Measurements from ENCODE around the gene SHKBP1. TPM values are rescaled to one million over a fixed set of nuclear protein-coding genes. Genes with fewer than 3 reads are reported as not detected.
A peak's percentile ranks its signal among the peaks of the same experiment; 100 is the strongest.

SHKBP1 gene
- polyA plus RNA-seq, 4 donors: 27.0 to 70.3 (median 60.4) TPM

DNA sequence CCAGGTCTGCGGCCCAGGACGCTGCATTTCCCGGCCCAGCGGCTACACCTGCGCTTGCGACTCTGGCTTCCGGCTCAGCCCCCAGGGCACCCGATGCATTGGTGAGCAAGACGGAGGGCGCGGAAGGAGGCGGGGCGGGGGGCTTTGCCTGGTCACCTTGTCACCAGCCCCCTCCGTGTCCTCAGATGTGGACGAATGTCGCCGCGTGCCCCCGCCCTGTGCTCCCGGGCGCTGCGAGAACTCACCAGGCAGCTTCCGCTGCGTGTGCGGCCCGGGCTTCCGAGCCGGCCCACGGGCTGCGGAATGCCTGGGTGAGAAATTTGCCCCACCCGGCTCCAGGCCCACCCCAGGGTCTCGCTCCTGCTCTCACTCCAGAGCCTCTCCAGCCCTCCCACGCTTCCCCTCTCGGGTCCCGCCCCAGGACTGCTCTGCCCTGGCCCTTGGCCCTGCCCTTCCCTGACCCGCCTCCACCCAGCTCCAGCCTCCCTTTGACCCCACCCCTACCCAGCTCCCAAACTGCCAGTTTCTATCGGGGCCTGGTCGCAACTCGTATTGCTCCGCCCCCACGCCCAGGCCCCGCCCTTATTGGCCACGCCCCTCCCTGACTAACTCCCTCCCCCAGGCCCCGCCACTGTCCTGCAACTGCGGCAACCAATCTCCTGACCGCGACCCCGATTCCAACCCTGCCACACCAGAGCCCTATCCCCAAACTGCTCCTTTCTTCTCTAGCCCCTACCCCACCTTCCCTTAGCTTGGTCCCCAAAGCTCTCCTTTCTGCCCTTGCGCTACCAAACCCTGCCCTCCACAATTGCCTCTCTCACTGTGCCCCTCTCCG lies 33.1 kb downstream of the SHKBP1 start:
- DNase-seq (peak; percentile 91 to 96), FAIRE-seq (no peak)
- Histone ChIP-seq H3K4me1 (ENCODE audit: control insufficient read depth in 3 of 3, insufficient read depth in 2 of 3, low read depth in 1 of 3, low read length in 2 of 3) (peaks cover 5 to 64% (median 6%) of the 10 kb centered on the region in 3 donors), H3K27ac (ENCODE audit: low read depth in 1 of 3, low read length in 2 of 3) (peak overlapping the region; percentile 39 to 90 (median 86)), H3K36me3 (ENCODE audit: control insufficient read depth in 3 of 3, insufficient read depth in 2 of 3, low read depth in 1 of 3, low read length in 3 of 3) (peaks cover 0 to 41% (median 0%) of the 10 kb centered on the region in 3 donors), H3K27me3 (ENCODE audit: control insufficient read depth in 3 of 3, insufficient read depth in 3 of 3, low read length in 3 of 3) (peaks cover 0 to 17% (median 0%) of the 10 kb centered on the region in 3 donors), H3K9me3 (ENCODE audit: control insufficient read depth in 2 of 2, insufficient read depth in 1 of 2, low read depth in 1 of 2, low read length in 1 of 2) (peaks cover 0 to 11% of the 10 kb centered on the region in 2 donors), H3K4me3 (ENCODE audit: low read depth in 1 of 3, low read length in 3 of 3) (peak overlapping the region; percentile 38 to 60 (median 50))
- WGBS, 3 donors: 3 to 20% (median 4%) methylated on average over 33 to 50 of the region's 50 CpGs

DNA sequence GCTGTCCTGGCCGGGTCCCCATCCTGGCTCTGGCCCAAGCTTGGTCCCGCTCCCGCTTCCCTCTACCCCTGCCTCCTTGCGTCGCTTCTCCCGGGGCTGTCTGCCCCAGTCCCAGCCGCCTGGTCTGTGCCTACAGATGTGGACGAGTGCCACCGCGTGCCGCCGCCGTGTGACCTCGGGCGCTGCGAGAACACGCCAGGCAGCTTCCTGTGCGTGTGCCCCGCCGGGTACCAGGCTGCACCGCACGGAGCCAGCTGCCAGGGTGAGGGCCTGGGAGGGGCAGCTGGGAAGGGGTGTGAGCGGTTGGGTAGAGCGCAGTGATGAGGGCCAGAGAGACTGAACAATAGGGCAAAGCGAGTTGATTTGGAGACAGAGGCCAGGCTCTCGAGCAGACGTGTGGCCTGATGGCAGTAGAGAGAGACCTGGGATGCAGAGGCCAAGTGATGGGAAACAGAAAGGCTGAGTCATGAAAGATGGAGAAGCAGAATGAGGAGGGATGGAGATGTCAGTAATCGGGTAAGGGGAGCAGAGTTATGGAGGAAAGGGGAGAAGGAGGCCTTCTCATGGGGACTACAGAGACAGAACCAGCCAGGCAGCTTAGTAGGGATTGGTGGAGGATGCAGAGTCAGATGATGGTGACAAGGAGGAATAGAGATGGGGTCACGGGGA lies 33.9 kb downstream of the SHKBP1 start:
- Histone ChIP-seq H3K4me3 (ENCODE audit: low read depth in 1 of 3, low read length in 3 of 3) (peak overlapping the region in 2 of 3 donors; percentile 0 to 6), H3K27me3 (ENCODE audit: control insufficient read depth in 3 of 3, insufficient read depth in 3 of 3, low read length in 3 of 3) (peaks cover 0 to 17% (median 0%) of the 10 kb centered on the region in 3 donors), H3K4me1 (ENCODE audit: control insufficient read depth in 3 of 3, insufficient read depth in 2 of 3, low read depth in 1 of 3, low read length in 2 of 3) (peaks cover 2 to 58% (median 4%) of the 10 kb centered on the region in 3 donors), H3K36me3 (ENCODE audit: control insufficient read depth in 3 of 3, insufficient read depth in 2 of 3, low read depth in 1 of 3, low read length in 3 of 3) (peaks cover 0 to 44% (median 0%) of the 10 kb centered on the region in 3 donors), H3K27ac (ENCODE audit: low read depth in 1 of 3, low read length in 2 of 3) (peak overlapping the region; percentile 29 to 90 (median 86)), H3K9me3 (ENCODE audit: control insufficient read depth in 2 of 2, insufficient read depth in 1 of 2, low read depth in 1 of 2, low read length in 1 of 2) (peaks cover 0 to 11% of the 10 kb centered on the region in 2 donors)
- DNase-seq (peak in 1 of 2 donors; percentile 65), FAIRE-seq (no peak)
- WGBS, 3 donors: 7 to 30% (median 10%) methylated on average over 29 of the region's 29 CpGs

DNA sequence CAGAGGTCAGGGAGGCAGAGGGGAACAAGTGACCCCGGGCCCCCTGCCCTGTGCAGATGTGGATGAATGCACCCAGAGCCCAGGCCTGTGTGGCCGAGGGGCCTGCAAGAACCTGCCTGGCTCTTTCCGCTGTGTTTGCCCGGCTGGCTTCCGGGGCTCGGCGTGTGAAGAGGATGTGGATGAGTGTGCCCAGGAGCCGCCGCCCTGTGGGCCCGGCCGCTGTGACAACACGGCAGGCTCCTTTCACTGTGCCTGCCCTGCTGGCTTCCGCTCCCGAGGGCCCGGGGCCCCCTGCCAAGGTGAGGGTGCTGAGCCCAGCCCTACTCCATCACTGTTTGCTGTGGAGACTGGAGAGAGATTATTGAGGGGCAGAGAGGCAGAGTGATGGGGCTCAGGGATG lies 34.4 kb downstream of the SHKBP1 start:
- peak overlapping the region in 2 of 3 donors; percentile 86 to 90 for H3K27ac ChIP-seq (ENCODE audit: low read depth in 1 of 3, low read length in 2 of 3)

DNA sequence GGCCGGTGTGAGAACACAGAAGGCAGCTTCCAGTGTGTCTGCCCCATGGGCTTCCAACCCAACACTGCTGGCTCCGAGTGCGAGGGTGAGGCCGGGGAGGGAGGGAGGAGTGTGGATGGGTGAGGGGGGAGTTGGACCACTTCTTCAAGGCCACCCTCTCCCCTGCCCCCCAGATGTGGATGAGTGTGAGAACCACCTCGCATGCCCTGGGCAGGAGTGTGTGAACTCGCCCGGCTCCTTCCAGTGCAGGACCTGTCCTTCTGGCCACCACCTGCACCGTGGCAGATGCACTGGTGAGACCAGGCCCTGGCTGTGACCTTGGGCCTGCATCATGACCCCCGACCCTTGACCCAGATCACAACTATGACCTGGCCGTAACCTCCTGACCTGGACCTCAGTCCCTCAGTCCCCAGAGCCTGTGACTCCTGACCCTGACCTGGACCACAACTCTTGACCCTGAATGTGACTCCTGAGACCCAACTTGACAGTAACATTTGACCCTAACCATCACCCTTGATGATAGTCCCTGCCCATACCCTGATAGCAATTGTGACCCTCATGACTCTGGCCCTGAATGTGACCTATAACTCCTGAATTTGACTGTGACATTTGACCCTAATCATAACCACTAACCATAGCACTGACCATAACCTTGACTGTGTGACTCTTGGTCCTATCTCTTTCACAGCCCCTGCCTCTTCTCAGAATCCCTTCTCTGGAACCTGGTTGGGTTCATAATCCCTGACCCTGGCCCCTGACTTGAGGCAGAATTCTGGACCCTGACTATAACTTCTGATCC lies 35.4 kb downstream of the SHKBP1 start:
- Histone ChIP-seq H3K4me1 (ENCODE audit: control insufficient read depth in 3 of 3, insufficient read depth in 2 of 3, low read depth in 1 of 3, low read length in 2 of 3) (peaks cover 2 to 45% (median 4%) of the 10 kb centered on the region in 3 donors), H3K27ac (ENCODE audit: low read depth in 1 of 3, low read length in 2 of 3) (no peak overlapping the region), H3K4me3 (ENCODE audit: low read depth in 1 of 3, low read length in 3 of 3) (no peak overlapping the region), H3K36me3 (ENCODE audit: control insufficient read depth in 3 of 3, insufficient read depth in 2 of 3, low read depth in 1 of 3, low read length in 3 of 3) (peaks cover 0 to 53% (median 0%) of the 10 kb centered on the region in 3 donors), H3K27me3 (ENCODE audit: control insufficient read depth in 3 of 3, insufficient read depth in 3 of 3, low read length in 3 of 3) (peaks cover 0 to 17% (median 0%) of the 10 kb centered on the region in 3 donors), H3K9me3 (ENCODE audit: control insufficient read depth in 2 of 2, insufficient read depth in 1 of 2, low read depth in 1 of 2, low read length in 1 of 2) (peaks cover 0 to 7% of the 10 kb centered on the region in 2 donors)
- DNase-seq: no peak
- WGBS, 3 donors: 82 to 92% (median 84%) methylated on average over 9 to 10 of the region's 10 CpGs
- FAIRE-seq: no peak

More for the DNA sequence above, 34.4 kb downstream of the SHKBP1 start:
- Histone ChIP-seq H3K9me3 (ENCODE audit: control insufficient read depth in 2 of 2, insufficient read depth in 1 of 2, low read depth in 1 of 2, low read length in 1 of 2) (peaks cover 0 to 11% of the 10 kb centered on the region in 2 donors), H3K27me3 (ENCODE audit: control insufficient read depth in 3 of 3, insufficient read depth in 3 of 3, low read length in 3 of 3) (peaks cover 0 to 17% (median 0%) of the 10 kb centered on the region in 3 donors), H3K36me3 (ENCODE audit: control insufficient read depth in 3 of 3, insufficient read depth in 2 of 3, low read depth in 1 of 3, low read length in 3 of 3) (peaks cover 0 to 44% (median 0%) of the 10 kb centered on the region in 3 donors), H3K4me1 (ENCODE audit: control insufficient read depth in 3 of 3, insufficient read depth in 2 of 3, low read depth in 1 of 3, low read length in 2 of 3) (peaks cover 2 to 52% (median 4%) of the 10 kb centered on the region in 3 donors), H3K4me3 (ENCODE audit: low read depth in 1 of 3, low read length in 3 of 3) (no peak overlapping the region)
- no peak for FAIRE-seq
- WGBS, 3 donors: 65 to 77% (median 76%) methylated on average over 14 to 15 of the region's 15 CpGs
- DNase-seq: peak in 1 of 2 donors; percentile 22

DNA sequence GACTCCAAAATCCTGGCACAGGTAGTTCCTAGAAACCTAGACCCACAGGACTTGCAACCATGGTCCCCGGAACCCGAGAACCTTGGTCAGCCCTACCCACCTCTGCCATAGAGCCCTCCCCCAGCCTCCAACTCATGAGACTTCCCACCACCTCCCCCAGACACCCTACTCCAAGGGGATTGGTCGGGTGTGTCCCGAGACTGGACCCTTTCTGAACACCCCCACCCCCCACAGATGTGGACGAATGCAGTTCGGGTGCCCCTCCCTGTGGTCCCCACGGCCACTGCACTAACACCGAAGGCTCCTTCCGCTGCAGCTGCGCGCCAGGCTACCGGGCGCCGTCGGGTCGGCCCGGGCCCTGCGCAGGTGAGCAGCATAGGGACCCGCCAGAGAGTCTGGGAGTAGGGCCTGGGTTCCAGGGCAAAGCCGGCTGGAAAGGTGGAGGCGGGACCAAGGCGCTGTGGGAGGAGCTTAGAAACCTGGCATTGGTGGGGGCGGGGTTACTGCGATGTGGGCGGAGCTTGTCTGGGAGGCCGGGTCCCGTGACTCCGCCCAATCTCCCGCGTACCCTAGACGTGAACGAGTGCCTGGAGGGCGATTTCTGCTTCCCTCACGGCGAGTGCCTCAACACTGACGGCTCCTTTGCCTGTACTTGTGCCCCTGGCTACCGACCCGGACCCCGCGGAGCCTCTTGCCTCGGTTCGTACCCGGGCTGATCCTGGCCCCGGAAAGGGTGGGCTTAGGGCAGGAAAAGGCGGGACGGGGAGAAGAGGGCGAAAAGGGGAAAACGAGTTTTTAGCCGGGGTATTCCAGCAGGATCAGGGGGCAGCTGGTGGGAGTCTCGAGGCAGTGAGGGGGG lies 36.4 kb downstream of the SHKBP1 start:
- peaks cover 0 to 17% (median 0%) of the 10 kb centered on the region in 3 donors for H3K27me3 ChIP-seq (ENCODE audit: control insufficient read depth in 3 of 3, insufficient read depth in 3 of 3, low read length in 3 of 3)
- H3K27ac ChIP-seq (ENCODE audit: low read depth in 1 of 3, low read length in 2 of 3): peak overlapping the region; percentile 80 to 96 (median 96)
- no peak for FAIRE-seq
- peaks cover 0 to 58% (median 0%) of the 10 kb centered on the region in 3 donors for H3K36me3 ChIP-seq (ENCODE audit: control insufficient read depth in 3 of 3, insufficient read depth in 2 of 3, low read depth in 1 of 3, low read length in 3 of 3)
- WGBS, 3 donors: 31 to 42% (median 33%) methylated on average over 45 to 50 of the region's 50 CpGs
- DNase-seq: peak; percentile 49 to 59
- no peaks in the 10 kb centered on the region for H3K9me3 ChIP-seq (ENCODE audit: control insufficient read depth in 2 of 2, insufficient read depth in 1 of 2, low read depth in 1 of 2, low read length in 1 of 2)
- H3K4me1 ChIP-seq (ENCODE audit: control insufficient read depth in 3 of 3, insufficient read depth in 2 of 3, low read depth in 1 of 3, low read length in 2 of 3): peaks cover 0 to 36% (median 3%) of the 10 kb centered on the region in 3 donors
- peak overlapping the region; percentile 33 to 77 (median 55) for H3K4me3 ChIP-seq (ENCODE audit: low read depth in 1 of 3, low read length in 3 of 3)

DNA sequence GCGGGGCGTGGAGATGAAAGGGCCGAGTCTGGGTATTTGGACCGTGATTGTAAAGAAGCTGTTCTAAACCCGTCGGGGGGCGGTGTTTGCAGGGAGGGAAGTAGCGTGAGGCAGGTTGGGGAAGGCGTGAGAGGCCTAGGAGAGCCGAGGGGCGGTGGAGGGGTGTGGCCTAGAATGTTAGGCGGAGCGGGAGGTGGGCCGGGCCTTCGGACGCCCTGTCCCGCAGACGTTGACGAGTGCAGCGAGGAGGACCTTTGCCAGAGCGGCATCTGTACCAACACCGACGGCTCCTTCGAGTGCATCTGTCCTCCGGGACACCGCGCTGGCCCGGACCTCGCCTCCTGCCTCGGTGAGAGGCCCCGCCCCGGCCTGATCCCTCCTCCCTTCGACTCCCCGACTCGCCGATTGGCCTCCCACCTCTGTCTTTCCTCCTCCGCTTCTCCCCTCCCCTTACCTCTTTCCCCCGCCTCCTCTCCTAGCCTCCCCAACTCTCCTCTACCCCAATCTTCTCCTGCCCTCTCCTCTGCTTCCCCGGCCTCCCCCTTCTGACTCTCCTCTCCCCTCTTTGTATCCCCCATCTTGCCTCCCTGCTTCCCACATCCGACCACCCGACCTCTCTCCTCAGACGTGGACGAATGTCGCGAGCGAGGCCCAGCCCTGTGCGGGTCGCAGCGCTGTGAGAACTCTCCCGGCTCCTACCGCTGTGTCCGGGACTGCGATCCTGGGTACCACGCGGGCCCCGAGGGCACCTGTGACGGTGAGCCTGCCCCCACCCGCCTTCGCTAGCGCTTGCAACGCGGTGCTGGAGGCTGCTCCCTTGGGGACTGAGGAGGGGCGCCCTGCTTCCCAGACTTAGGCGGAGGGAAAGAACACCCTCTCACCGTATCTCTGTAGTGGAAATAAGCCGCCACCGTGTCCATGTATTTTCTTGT lies 37.3 kb downstream of the SHKBP1 start:
- Histone ChIP-seq H3K27ac (ENCODE audit: low read depth in 1 of 3, low read length in 2 of 3) (peak overlapping the region; percentile 80 to 96 (median 96)), H3K4me1 (ENCODE audit: control insufficient read depth in 3 of 3, insufficient read depth in 2 of 3, low read depth in 1 of 3, low read length in 2 of 3) (peaks cover 0 to 30% (median 0%) of the 10 kb centered on the region in 3 donors), H3K9me3 (ENCODE audit: control insufficient read depth in 2 of 2, insufficient read depth in 1 of 2, low read depth in 1 of 2, low read length in 1 of 2) (no peaks in the 10 kb centered on the region), H3K27me3 (ENCODE audit: control insufficient read depth in 3 of 3, insufficient read depth in 3 of 3, low read length in 3 of 3) (peaks cover 0 to 17% (median 0%) of the 10 kb centered on the region in 3 donors), H3K4me3 (ENCODE audit: low read depth in 1 of 3, low read length in 3 of 3) (peak overlapping the region; percentile 50 to 77 (median 55)), H3K36me3 (ENCODE audit: control insufficient read depth in 3 of 3, insufficient read depth in 2 of 3, low read depth in 1 of 3, low read length in 3 of 3) (peaks cover 0 to 61% (median under 1%) of the 10 kb centered on the region in 3 donors)
- FAIRE-seq (no peak), DNase-seq (peak; percentile 86 to 90)
- WGBS, 3 donors: 1 to 7% (median 3%) methylated on average over 49 to 67 of the region's 67 CpGs
